ENCODE measurements around the gene CFHR1.

CFHR1 gene

DNA sequence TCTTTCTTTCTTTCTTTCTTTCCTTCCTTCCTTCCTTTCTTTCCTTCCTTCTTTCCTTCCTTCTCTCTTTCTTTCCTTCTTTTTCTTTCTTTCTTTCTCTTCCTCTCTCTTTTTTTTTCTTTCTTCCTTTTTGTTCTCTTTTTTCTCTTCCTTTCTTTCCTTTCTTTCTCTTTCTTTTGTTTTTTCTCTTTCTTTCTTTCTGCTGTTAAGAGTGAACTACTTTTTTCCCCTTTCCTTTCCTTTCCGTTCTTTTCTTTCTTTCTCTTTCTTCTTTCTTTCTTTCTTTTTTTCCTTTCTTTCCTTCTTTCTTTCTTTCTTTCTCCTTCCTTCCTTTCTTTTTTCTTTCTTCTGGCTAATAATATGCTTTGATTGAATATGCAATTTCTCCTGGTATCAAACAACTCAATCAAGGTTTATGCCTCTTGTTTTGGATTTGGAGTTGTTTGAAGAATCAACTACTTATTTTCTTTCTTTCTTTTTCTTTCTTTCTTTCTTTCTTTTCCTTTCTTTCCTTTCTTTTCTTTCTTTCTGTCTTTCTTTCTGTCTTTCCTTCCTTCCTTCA lies 40.9 kb downstream of the CFHR1 start:
- Histone ChIP-seq H3K27me3 (ENCODE audit: low read length) (no peaks in the 10 kb centered on the region), H3K9ac (ENCODE audit: low read length) (no peak overlapping the region), H3K27ac (ENCODE audit: low read depth, low read length) (no peak overlapping the region), H3K9me2 (replicated peaks; ENCODE audit: insufficient read depth, low read length) (no peaks in the 10 kb centered on the region), H3K4me2 (ENCODE audit: low read depth, low read length, poor library complexity, severe bottlenecking) (no peak overlapping the region), H3K4me3 (ENCODE audit: insufficient read depth, low read length, poor library complexity, severe bottlenecking) (no peak overlapping the region), H3K36me3 (ENCODE audit: low read length) (no peaks in the 10 kb centered on the region), H2AFZ (ENCODE audit: low read depth, low read length, severe bottlenecking) (no peak overlapping the region), H4K20me1 (ENCODE audit: low read depth, low read length) (no peaks in the 10 kb centered on the region), H3F3A (ENCODE audit: insufficient read depth) (no peaks in the 10 kb centered on the region), H3K79me2 (ENCODE audit: insufficient read depth, low read length) (no peaks in the 10 kb centered on the region), H3K9me3 (ENCODE audit: insufficient read depth, low read length) (no peaks in the 10 kb centered on the region)
- TF ChIP-seq, protein P1, sequence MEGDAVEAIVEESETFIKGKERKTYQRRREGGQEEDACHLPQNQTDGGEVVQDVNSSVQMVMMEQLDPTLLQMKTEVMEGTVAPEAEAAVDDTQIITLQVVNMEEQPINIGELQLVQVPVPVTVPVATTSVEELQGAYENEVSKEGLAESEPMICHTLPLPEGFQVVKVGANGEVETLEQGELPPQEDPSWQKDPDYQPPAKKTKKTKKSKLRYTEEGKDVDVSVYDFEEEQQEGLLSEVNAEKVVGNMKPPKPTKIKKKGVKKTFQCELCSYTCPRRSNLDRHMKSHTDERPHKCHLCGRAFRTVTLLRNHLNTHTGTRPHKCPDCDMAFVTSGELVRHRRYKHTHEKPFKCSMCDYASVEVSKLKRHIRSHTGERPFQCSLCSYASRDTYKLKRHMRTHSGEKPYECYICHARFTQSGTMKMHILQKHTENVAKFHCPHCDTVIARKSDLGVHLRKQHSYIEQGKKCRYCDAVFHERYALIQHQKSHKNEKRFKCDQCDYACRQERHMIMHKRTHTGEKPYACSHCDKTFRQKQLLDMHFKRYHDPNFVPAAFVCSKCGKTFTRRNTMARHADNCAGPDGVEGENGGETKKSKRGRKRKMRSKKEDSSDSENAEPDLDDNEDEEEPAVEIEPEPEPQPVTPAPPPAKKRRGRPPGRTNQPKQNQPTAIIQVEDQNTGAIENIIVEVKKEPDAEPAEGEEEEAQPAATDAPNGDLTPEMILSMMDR (IDR thresholded peaks at IDR 0.05; ENCODE audit: insufficient read depth, low read length, poor library complexity, severe bottlenecking), result no peak
- TF ChIP-seq EZH2phosphoT487 (conservative IDR thresholded peaks at IDR 0.05; ENCODE audit: low read length), result no peak

DNA sequence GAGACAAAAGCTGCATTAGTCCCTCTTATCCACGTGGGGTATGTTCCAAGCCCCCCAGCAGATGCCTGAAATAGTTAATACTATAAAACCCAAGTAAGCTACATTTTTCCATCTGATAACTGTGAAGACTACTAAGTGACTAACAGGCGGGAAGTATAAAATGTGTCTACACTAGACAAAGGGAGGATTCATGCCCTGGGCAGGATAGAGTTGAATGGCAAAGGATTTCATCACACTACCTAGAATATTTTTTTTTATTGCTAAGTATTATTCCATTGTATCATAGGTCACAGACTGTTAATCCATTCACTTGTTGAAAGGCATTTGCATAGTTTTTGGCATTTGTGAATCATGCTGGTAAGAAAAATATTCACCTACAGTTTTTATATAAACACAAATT lies 41.9 kb downstream of the CFHR1 start:
- no peaks in the 10 kb centered on the region for H3K9me2 ChIP-seq (replicated peaks; ENCODE audit: insufficient read depth, low read length)
- no peaks in the 10 kb centered on the region for H3K79me2 ChIP-seq (ENCODE audit: insufficient read depth, low read length)
- H3K27ac ChIP-seq (ENCODE audit: low read depth, low read length), result no peak overlapping the region
- H3K36me3 ChIP-seq (ENCODE audit: low read length), result no peaks in the 10 kb centered on the region
- H4K20me1 ChIP-seq (ENCODE audit: low read depth, low read length), result no peaks in the 10 kb centered on the region
- no peak overlapping the region for H3K4me3 ChIP-seq (ENCODE audit: insufficient read depth, low read length, poor library complexity, severe bottlenecking)
- H3F3A ChIP-seq (ENCODE audit: insufficient read depth), result no peaks in the 10 kb centered on the region
- H3K27me3 ChIP-seq (ENCODE audit: low read length), result no peaks in the 10 kb centered on the region
- no peak overlapping the region for H3K9ac ChIP-seq (ENCODE audit: low read length)
- no peak for TF ChIP-seq EZH2phosphoT487 (conservative IDR thresholded peaks at IDR 0.05; ENCODE audit: low read length)
- TF ChIP-seq, protein P1 (IDR thresholded peaks at IDR 0.05; ENCODE audit: insufficient read depth, low read length, poor library complexity, severe bottlenecking), result no peak
- no peaks in the 10 kb centered on the region for H3K9me3 ChIP-seq (ENCODE audit: insufficient read depth, low read length)
- no peak overlapping the region for H2AFZ ChIP-seq (ENCODE audit: low read depth, low read length, severe bottlenecking)
- H3K4me2 ChIP-seq (ENCODE audit: low read depth, low read length, poor library complexity, severe bottlenecking), result no peak overlapping the region

DNA sequence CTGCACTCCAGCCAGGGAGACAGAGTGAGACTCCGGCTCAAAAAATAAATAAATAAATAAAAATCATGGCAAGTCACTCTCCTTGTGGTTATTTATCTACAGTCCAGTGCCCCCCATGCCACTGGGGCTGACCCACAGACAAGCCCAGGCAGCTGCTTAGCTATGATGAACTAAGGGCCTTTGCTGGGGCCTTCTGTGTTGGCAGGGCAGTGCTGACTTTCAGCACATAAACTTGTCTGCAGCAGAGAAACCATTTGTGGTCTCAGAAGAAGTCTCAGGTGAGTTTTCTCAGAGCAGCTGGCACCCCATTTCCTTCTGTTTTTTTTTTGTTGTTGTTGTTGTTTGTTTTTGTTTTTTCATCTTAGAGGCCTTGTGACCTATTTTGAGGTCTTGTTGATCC lies 47.4 kb downstream of the CFHR1 start:
- Histone ChIP-seq H2AFZ (ENCODE audit: low read depth, low read length, severe bottlenecking) (no peak overlapping the region), H4K20me1 (ENCODE audit: low read depth, low read length) (no peaks in the 10 kb centered on the region), H3K27me3 (ENCODE audit: low read length) (no peaks in the 10 kb centered on the region), H3F3A (ENCODE audit: insufficient read depth) (no peaks in the 10 kb centered on the region), H3K36me3 (ENCODE audit: low read length) (no peaks in the 10 kb centered on the region), H3K27ac (ENCODE audit: low read depth, low read length) (no peak overlapping the region), H3K9me3 (ENCODE audit: insufficient read depth, low read length) (no peaks in the 10 kb centered on the region), H3K79me2 (ENCODE audit: insufficient read depth, low read length) (no peaks in the 10 kb centered on the region), H3K9me2 (replicated peaks; ENCODE audit: insufficient read depth, low read length) (no peaks in the 10 kb centered on the region), H3K4me3 (ENCODE audit: insufficient read depth, low read length, poor library complexity, severe bottlenecking) (no peak overlapping the region), H3K9ac (ENCODE audit: low read length) (no peak overlapping the region), H3K4me2 (ENCODE audit: low read depth, low read length, poor library complexity, severe bottlenecking) (no peak overlapping the region)
- no peak for TF ChIP-seq EZH2phosphoT487 (conservative IDR thresholded peaks at IDR 0.05; ENCODE audit: low read length)
- TF ChIP-seq, protein P1 (IDR thresholded peaks at IDR 0.05; ENCODE audit: insufficient read depth, low read length, poor library complexity, severe bottlenecking), result no peak

Measured in SU-DHL-6 (cell line).